ENCODE results near the gene SERPINE1.

The SERPINE1 gene

DNA sequence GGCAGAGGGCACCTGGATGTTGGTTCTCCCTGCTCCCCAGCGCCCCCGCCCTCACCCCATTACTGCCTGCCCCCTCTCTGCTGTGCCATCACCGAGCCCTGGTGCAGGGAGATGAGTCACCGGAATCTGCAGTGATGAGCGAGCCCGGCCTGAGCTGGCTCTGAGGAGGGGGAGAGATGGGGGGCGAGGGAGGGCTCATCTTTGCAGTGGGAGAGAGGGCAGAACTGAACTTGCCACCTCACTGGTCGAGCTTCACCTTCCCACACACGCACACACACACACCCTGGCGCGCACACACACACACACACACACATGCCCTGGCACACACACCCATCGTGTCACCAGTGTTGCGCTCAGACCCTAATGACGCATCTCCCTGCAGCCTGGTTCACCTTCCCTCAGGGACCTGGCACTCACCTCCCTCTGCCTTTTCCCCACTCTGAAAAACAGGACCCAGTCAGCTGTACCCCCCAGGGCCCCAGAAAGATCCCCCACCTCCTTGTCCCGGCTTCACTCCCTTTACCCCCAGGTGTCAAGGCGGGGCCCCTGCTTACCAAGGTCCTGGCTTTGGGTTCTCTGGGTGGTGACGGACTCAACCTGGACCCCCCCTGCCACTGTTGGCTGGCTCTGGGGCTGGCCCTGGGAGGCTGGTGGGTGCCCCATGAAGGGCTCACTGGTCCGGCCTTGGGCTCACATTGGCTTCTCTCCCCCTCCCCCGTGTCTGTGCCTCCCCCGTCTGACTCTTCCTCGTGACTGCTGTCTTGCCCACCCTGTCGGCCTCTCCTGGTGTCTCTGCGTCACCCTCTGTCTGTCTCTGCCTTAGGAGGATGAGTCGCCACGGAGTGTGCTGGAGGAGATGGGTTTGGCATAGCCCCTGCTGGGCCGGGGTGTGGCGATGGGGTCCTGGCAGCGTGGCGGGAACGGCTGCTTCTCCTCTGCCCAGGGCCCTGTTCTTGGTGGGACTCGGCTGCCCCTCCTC is 33.1 kb downstream of the SERPINE1 start:
- no peak for DNase-seq

DNA sequence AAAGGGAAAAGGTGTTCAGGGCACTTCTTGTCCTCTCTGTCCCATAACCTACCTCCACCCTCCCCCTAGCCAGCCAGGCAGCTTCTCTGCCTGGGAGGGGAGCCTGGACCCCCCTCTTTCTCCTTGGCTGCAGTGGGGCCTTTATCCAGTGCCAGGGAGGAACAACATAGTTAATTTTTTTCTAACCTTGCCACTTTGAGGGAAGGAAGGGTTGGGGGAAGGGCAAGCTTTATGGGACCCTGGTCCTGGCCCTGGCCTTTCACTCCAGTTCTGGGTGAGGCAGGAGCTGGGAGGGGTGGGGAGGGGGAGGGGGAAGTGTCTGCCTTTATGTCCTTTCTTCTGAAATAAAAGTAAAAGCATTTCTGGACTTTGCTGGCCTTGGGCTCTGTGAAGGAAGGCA is 34.0 kb downstream of the SERPINE1 start:
- no peak for DNase-seq

DNA sequence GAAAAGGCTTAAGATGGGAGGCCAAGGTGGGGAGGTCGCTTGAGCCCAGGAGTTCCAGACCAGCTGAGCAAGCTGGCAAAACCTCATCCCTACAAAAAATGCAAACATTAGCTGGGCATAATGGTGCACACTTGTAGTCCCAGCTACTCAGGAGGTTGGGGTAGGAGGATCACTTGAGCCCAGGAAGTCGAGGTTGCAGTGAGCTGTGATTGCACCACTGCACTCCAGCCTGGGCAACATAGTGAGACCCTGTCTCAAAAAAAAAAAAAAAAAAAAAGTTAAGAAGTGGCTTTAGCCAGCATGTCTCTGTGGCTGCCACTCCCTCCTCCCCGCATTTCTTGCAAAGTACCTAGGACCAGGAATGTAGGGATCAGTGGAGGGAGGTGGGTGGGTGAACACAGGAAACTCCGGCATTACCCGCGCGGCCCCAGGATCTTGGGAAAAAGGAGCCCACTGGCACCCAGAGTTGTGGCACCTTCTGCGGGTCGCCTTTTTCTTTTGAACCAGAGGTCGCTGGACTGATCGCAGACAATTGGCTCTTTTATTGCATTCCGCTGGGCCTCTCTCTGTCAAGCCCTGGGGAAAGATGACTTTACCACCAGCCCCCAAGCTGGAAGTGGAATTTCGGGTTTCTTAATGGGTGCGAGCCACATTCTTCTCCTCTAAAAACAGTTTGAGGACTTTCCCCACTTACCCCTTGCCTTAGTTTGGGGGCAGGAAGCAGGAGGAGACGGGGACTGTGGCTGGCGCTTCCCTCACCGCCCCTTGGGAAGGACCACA is 35.0 kb downstream of the SERPINE1 start:
- no peak for DNase-seq

DNA sequence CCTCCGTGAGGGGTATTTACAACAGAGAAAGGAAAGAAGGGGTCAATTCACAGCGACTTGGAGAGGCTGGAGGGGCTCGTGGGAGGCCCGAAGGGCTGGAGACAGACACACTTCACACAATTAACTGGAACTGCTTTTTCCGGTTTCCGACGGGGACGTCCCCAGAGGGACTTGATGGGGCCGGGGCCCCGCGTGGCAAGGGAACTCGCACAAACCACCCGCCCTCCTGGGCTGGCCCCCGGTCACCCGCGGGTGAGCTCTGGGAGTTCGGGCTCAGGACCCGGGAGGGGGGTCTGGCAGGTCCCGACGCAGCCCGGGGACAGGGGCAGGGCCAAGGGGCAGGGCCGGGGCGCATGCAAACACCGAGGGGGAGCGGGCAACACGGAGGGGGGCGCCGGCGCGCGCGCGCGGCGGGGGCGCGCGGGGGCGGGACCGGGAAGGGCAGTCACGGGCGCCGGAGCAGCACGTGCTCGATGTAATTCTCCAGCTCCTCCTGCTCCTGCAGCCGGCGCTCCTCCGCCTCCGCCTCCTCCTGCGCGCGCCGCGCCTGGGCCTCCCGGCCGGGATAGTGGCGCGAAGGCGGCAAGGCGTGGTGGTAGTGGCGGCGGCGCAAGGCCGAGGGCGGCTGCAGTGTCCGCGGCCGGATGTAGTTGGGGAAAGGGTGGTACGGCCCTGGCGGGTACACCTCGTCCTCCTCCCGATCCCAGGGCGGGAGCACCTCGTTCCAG is 35.8 kb downstream of the SERPINE1 start:
- peak; percentile 63 for DNase-seq

DNA sequence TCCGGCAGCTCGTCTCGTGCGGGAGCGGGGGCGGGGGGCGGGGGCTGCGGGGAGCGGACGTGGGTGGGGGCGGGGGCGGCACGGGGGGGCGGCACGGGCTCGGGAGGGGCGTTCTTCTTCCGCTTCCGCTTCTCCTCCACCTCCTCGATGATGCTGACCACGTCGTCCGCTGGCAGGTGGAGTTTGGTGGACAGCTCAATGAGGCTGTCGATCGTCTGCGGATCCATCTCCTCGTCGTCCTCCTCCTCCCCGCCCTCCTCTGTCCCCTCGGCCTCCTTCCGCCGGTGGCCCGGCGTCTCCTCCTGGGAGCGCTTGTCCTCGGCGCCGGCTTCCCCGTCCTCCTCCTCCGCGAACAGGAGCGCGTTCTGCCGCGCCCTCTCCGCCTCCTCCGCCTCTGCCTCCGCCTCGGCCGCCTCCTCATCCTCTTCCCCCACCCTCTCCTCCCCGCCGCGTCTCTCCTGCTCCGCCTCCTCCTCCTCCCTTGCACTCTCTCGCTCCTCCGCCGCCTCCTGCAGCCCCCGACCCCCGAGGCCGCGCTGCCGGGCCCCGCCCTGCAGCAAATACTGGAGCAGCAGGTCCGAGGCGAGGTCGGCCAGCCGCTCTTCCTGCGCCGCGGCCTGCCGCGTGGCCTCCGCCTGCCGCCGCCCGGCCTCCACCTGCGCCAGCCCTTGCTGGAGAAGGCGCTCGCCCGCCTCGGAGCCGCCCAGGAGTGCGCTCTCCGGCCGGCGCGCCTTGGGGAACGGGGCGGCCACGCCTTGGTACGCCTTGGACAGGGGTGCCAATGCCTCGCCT is 36.6 kb downstream of the SERPINE1 start:
- peak; percentile 38 for DNase-seq

DNA sequence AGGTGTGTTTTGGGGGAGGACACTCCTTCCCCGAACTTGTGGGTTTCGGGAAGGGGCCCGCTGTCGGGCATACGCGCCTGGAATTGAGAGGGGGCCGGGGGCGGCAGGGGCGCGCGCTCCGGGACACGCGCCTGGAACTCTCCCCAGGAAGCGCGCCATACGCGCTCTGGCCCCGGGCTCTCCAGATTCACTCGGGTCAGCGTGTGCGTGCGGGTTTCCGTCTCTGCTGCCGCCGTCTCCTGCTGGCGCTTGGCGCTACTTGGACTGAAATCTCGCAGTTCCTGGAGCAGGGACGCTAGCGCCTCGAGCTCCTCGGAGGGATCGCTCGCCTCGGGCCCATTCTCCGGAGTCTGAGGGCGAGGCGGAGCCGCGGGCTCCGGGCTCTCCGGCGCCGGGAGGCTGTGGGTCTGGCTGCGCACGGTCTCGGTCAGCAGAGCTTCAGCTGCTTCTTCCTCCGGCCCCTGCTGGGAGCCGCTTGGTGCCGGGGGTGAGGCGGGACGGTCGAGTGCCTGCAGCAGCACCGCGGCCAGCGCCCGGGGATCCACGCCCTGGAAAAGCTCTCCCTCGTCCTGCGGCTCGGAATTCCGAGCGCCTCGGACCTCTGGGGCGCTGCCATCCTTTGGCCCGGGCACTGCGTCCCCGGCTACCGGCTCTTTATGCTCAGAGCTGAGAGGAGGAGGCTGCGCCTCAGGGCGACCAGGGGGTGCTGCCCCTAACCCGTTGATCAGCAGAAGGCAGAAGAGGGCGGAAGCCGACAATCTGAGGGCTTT is 37.4 kb downstream of the SERPINE1 start:
- peak; percentile 39 for DNase-seq

DNA sequence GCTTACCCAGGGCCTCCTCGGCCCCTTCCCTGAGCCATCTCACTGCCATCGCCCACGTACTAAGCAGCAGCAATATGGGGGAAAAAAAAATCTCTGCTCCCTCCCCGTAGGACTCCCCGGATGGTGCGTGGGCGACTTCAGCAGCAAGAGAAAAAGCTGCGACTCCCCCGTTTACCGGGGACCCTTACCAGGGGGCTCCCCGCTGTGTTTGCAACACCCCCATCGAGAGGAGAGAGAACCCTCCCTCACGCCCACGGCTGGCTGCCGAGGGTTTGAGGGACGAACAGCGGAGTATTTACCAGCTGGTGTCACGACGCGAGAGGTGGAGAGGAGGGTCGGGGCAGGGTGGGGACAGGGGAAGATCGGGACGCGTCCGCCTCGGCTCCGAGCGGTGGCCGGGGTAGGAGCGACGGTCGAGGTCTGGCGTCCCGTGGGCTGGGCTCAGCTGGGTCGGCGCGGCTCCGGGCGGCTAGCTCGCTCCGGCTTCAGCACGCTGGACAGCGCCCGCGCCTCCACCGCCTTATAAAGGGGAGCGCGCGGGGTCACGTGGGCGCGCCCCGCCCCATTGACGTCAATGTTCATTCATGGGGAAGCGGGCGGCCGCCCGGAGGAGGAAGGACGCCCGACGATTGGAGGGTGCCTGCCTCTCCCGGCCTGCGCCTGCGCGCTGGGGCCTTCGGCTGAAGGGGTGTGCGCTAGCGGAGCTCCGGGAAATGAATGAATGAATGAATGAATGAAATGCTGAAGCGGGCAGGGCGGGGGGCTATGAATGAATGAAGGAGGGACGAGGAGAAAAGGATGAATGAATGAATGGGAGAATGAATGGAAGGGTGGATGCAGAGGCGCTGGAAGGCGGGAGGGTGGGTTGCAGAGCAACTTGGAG is 38.4 kb downstream of the SERPINE1 start, which contains the start of gene VGF:
Gene VGF (minus strand): TSS at position 495 of the 883 bp plus-strand sequence. CDS start 726 bp downstream, outside the sequence.
- DNase-seq: peak; percentile 95

DNA sequence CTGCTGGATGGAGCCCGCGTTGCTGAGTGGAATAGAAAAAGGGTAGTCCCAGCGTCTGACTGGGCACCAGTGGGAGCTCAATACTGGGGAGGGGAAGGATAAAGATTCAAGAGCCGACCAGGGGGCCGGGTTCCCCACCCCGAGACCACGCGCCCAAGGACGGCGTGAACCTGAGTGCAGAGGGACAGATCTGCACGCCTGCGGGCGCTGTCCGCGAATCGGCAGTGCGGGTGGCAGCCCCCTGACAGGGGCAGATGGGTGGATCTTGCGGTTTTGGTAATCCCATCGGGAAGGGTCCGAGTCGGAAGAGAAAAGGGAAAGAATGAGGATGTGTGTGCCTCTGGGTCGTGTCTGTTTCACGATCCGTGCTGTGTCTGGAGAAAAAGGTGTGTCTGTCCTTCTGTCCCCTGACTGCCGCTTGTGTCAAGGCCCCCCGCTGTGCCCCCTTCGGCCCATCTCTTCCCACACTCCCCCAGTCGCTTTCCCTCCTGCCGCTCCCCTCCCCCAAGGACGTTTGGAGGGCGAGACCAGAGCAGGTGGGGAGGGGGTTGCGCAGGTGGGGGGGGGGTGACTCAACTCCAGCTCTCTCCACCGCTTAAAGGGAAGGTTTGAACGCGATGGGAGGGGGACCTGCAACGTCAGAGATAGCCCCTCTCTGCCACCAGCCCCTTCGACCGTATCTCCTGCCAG is 39.2 kb downstream of the SERPINE1 start:
- no peak for DNase-seq

DNA sequence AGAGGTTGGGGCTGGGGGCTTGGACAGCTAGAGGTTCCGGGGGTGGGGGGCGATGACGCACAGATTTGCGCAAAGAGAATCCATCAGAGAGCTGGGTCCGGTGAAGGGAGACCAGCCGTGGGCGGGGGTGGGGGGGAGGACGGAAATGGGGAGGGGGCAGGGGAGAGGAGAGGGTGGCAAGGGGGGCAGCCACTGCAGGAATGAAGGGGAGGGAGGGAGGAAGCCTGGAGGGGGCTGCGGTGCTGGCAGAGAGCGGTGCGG is 39.7 kb downstream of the SERPINE1 start:
- DNase-seq: no peak

DNA sequence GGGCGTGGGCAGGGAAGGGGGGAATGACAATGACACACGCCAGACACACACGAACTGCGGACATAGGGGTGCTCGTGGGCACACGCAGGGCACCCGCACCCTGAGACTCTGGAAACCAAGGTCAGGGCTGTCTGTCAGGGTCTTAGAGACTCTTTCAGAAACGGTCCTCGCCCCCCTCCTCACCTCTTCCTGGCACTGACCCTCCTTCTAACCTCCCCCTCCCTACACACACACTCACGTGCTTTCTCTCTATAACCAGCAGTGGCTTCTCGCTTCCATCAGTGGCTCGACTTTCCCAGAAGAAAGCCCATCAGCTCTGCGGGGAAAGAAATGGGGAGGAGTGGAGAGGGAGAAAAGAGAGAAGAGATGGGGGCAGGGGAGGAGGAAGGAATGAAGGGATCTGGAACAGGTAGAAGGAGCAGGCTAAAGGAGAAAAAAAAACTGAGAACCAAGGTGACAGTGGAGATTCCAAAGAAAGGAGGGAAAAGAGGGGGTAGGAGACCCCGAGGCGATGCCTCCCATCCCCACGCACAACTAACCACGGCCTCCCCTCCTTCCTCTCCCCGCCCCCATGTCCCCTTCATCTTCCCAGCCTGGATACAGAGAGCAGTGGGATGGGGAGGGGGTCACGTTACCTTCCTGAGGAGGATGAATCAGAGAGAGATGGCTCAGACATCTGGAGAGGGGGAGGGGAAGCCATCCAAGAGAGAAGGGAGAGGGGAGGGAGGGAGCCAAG is 40.2 kb downstream of the SERPINE1 start:
- DNase-seq: no peak

DNA sequence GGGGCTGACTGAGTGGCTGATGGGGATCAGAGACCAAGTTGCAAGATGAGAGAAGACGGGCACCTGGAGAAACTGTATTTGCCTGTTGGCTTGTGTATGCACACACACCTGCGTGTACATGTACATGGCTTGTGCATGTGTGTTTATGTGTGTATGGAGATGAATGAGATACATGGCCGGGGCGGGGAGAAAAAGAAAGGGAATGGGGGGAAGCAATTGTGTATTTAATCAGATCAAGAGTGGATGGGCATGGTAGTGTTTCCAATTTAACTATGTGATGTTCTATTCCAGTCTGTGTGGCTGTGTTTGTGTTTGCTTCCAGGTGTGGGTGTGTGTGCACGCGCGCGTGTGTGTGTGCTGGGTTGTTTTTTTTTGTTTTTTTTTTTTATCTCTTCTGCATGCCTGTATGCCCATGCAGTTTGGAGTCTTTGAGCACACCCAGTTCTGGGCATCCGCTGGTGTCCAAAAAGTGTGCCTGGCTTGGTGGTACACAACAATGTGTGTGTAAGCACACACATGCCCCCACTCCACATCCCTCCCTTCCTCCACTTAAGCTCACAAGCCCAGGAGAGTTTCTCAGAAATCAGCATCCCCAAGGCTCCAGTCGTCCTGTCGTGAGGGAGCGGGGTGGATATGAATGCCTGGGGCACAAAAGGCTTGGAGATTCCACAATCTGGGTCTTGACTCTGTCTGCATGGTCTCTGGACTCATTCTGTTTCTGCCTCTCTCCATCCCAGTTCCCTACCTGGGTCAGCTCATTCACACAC is 40.9 kb downstream of the SERPINE1 start:
- no peak for DNase-seq

DNA sequence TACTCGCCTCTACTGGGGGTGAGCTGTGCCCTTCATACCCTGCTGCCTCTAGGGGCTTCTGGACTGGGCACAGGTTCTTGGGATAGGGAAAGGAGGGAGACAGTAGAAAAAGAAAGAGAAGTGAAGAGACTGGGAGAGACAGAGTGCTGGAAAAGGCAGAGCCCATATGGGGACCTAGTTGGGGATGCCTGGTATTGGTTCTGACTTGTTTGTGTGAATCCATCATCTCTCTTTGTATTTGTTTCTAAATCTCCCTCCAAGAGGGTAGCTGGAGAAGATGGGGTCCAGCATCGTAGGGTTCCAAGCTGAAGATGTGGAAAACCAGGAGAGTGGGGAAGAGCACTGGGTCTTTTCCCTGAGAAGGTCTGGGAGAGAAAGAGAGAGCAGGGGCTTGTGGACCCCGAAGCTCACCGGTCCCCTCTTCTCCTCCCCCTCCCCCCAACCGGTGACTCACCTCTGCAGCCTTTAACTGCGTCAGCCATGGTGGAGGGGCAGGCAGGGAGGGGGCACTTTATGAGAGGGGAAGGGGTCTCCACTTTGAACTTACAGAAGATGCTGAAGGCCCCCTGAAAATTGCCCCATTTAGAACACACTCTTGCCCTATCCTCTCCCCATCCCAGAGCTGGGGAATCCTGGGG is 41.6 kb downstream of the SERPINE1 start:
- no peak for DNase-seq

DNA sequence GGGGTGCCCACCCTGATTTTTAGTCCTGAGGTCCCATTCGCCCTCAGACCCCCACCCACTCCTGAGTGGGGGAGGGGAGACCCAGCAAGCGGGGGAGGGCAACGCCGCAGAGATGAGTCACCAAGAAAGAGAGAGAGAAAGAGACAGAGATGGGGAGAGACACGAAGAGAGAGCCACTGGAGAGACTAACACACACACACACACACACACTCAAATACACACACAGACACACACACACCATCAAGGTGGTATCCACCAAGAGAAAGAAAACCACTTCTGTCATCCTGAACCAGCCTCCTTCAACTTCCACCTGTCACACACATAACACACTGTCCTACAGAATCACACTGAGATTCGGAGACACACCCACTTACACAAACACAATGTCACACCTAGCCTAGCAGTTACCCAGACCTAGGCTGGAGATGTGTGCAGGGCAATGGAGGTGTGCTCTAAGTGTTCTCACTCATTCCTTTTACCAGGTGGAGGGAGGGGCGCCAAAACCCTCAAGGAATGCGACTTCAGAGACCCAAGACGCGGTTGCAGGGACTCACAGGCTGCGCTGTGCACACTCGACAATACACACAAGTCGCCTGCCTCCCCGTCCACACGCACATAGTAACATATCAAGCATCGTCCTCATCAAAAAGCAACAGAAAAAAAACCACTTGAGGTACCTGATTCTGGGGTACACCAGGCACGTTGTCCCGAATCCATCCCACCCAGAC is 42.4 kb downstream of the SERPINE1 start:
- no peak for DNase-seq

DNA sequence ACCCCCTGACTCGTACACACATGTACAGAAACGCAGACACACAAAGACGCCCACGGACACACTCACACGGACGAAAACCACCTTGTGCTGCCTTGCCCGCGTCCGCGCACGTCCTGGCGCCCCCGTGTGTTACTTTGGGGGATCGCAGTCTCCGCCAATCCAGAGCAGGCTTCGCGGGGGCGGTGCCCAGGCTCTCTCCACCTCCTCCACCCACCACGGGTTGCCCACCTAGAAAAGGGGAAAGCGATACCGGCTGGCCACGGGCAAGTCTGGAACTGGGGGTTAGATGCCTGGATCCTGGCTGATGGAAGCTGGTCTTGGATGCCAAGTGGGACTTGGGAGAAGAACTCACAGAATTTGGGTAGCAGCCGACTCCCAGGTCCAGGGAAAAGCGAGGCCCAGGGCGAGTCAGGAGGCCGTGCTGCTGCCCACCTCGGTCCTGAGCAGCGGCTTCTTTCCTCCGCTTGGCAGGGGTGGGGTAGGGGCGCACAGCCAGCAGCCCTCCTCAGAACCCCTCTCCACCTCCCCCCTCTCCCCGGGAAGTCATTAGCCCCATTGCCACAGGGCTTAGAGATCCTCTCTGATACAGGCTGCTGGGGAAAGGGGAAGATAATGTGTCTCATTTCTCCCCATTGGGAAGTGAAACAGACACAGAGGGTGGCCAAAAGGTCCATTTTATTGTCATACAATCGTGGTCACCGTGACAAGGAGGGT is 43.1 kb downstream of the SERPINE1 start:
- DNase-seq: peak; percentile 47

DNA sequence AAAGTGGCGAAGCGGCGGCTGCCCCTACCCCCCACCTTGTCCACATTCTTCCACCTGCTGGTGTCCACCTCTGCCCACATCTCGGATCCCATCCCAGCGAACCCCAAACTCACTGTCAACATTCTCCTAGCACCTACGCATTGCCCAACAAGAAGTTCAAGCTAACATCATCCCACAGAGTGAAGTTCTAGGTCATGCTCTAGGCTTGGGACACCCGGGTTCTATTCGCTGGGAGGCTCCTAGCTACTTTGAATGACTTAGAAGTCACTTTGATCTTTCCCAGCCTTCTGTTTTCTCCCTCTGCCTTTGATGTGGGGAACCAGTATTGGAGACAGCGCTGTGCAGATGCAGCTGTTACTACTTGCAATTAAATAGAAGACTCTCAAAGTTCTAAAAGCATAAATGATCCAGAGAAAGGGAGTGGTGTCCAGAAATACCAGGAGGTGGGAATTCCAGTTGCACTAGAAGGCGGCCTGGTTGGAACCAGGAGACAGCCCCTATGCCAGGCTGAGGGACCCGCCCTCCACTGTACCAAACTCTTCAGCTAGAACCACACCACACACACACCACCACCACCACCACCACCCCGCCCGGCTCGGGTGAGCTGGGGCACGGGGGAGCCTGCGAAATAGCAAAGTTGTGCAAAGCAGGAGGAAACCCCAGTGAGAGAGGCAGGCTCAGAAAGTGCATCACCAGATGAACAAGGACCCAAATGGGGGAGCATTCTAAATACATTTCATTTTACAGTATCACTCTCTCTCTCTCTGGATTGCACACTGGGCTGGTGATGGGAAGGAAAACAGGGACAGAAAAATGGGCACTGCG is 43.9 kb downstream of the SERPINE1 start:
- DNase-seq: no peak

DNA sequence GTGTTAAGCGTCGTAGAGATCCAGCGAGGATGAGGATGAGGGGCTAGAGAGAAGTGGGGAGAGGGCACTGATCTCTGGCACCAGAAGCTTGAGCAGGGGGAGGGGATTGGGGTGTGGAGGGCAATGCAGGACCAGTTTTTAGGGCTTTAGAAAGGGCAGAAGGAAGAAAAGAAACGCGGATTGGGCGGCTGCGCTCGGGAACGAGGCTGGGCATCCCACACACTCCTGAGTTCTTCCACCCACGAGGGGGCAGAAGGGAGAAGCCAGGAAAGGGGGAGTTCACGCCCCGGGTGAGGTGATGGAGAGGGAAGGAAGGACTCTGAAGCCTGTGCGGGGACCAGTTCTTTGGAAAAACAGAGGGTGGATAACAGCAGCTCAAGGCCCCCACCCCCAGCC is 44.5 kb downstream of the SERPINE1 start:
- DNase-seq: no peak
